GM12891 (cell line): ENCODE data around the gene SASH1.

Source experiments
- POLR2A ChIP-seq: IDR thresholded peaks from 2 replicates; pipeline ENCODE4 v1.6.1; 2011; ENCODE audit warnings: low read depth, low read length, control low read depth
- POLR2AphosphoS5 ChIP-seq: IDR thresholded peaks from 2 replicates; pipeline ENCODE4 v1.6.1; 2011; ENCODE audit warnings: low read depth, low read length, control low read depth
- POU2F2 ChIP-seq: IDR thresholded peaks from 2 replicates; pipeline ENCODE4 v1.6.1; 2011; ENCODE audit warnings: low read depth, mild to moderate bottlenecking, control low read depth, low read length, moderate library complexity
- SPI1 ChIP-seq: IDR thresholded peaks from 2 replicates; pipeline ENCODE4 v1.6.1; 2011; ENCODE audit warnings: low read depth, low read length, control low read depth
- TAF1 ChIP-seq: IDR thresholded peaks from 2 replicates; pipeline ENCODE4 v1.6.1; 2011; ENCODE audit warnings: low read depth, low read length, control low read depth

DNA sequence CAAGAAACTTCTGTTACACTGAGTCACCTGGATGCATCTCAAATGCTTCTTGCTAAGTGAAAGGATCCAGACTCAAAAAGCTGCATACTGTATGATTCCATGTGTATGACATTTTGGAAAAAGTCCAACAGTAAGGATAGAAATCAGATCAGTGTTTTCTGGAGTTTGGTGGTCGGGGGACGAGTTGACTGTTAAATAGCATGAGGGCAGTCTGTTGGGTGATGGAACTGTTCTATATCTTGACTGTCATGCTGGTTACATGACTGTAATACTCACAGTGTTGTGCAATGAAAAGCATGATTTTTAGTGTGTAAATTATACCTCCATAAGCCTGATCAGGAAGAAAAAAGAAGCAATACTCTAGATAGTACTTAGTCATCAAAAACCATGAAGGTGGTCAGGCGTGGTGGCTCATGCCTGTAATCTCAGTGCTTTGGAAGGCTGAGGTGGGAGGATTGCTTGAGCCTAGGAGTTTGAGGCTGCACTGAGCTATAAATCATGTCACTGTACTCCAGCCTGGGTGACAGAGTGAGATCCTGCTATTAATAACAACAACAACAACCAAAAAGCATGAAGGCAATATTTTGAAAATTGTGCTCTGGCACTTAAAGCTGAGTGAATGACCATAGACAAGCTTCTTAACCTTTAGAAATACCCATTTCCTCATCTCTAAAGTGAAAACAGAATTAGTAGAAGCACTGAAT, 30.5 kb upstream of the SASH1 start:
- TF ChIP-seq POLR2AphosphoS5 (no peak), POLR2A (no peak), TAF1 (no peak), SPI1 (no peak), POU2F2 (no peak)
